GM12875 (cell line): Measurements from ENCODE around the gene NKX1-1.

Experiments
- H3K4me3 ChIP-seq: one replicate; pipeline ENCODE4 v1.5.1; 2011; ENCODE audit warnings: low read depth, low read length, control low read depth
- CTCF ChIP-seq: IDR thresholded peaks from 2 replicates; pipeline ENCODE4 v1.5.1; 2011; ENCODE audit warnings: low read depth, mild to moderate bottlenecking, control low read depth, inconsistent platforms, low read length, moderate library complexity, borderline replicate concordance; ENCODE audit not compliant: insufficient read depth

The NKX1-1 gene

GRCh38 chr4:1402021-1402515 lies 4.2 kb downstream of the NKX1-1 start:
- no peak overlapping the region for H3K4me3 ChIP-seq
- TF ChIP-seq CTCF = no peak

GRCh38 chr4:1401409-1402020 lies 4.7 kb downstream of the NKX1-1 start:
- TF ChIP-seq CTCF = no peak
- H3K4me3 ChIP-seq = no peak overlapping the region

- no peak overlapping the region for H3K4me3 ChIP-seq
- TF ChIP-seq CTCF = no peak
Observed at GRCh38 chr4:1400831-1401408, 5.3 kb downstream of the NKX1-1 start.

GRCh38 chr4:1400191-1400805 lies 5.9 kb downstream of the NKX1-1 start:
- H3K4me3 ChIP-seq = no peak overlapping the region
- TF ChIP-seq CTCF = no peak

- no peak overlapping the region for H3K4me3 ChIP-seq
- TF ChIP-seq CTCF = no peak
Observed at GRCh38 chr4:1399508-1400190, 6.6 kb downstream of the NKX1-1 start.

GRCh38 chr4:1398681-1399507 lies 7.3 kb downstream of the NKX1-1 start:
- no peak for TF ChIP-seq CTCF
- H3K4me3 ChIP-seq = no peak overlapping the region
